Endothelial cell of umbilical vein (primary cell): Measurements from ENCODE around the gene CBLL1. TPM values are rescaled to one million over a fixed set of nuclear protein-coding genes. Genes with fewer than 3 reads are reported as not detected.

Source experiments
- BruUV-seq: library from RNA; stranded (reverse); fragments of 400-500 nt; replicated peaks from 2 replicates; lab custom pipeline; 2021; lab: Mats Ljungman, UMichigan
- CTCF ChIA-PET: fragments of 300-600, 350-600 bp; sonication (Branson Sonifier 250); formaldehyde crosslinking; loops from one replicate; lab custom pipeline; 2021; ENCODE audit warnings: antibody characterized with exemption, inconsistent platforms; lab: Charles Lee
- POLR2A ChIA-PET: fragments of 300-600, 350-600 bp; sonication (Branson Sonifier 250); formaldehyde crosslinking; loops from one replicate; lab custom pipeline; 2021; ENCODE audit warnings: antibody characterized with exemption, inconsistent platforms; lab: Charles Lee
- DNase-seq: peaks from one replicate; pipeline ENCODE4 v3.0.0-alpha.2; 2011; ENCODE audit warnings: low read depth, low spot score
- FAIRE-seq: peaks from 2 replicates; lab custom pipeline; 2011; peaks lifted over from hg19 to GRCh38; lab: Jason Lieb, UNC
- H2AFZ ChIP-seq: 2 replicates; pipeline ENCODE4 v1.6.0; 2012; ENCODE audit warnings: low read depth, low read length, control low read depth, inconsistent platforms
- H3K27ac ChIP-seq: 2 replicates; pipeline ENCODE4 v1.5.1; 2011; ENCODE audit warnings: low read depth, mild to moderate bottlenecking, control low read depth, low read length, moderate library complexity; ENCODE audit not compliant: insufficient read depth
- H3K27me3 ChIP-seq, 2 experiments: 2 replicates each; pipeline versions ENCODE4 v1.6.0 to v1.6.1; 2011; ENCODE audit warnings: low read length in 2 of 2, mixed read lengths in 1 of 2; ENCODE audit not compliant: control insufficient read depth in 2 of 2, insufficient read depth in 2 of 2
- H3K36me3 ChIP-seq, 2 experiments: 2 replicates in 1 of 2; 3 replicates in 1 of 2; pipeline ENCODE4 v1.5.1; 2011; ENCODE audit warnings: low read length in 2 of 2, mild to moderate bottlenecking in 1 of 2, moderate library complexity in 1 of 2; ENCODE audit not compliant: control insufficient read depth in 2 of 2, insufficient read depth in 2 of 2; ENCODE audit errors: extremely low read depth in 1 of 2
- H3K4me1 ChIP-seq: 3 replicates; pipeline ENCODE4 v1.5.1; 2011; ENCODE audit warnings: mild to moderate bottlenecking, low read length; ENCODE audit not compliant: control insufficient read depth, insufficient read depth; ENCODE audit errors: extremely low read depth
- H3K4me2 ChIP-seq: 2 replicates; pipeline ENCODE4 v1.6.1; 2011; ENCODE audit warnings: low read length, control low read depth, mixed read lengths; ENCODE audit not compliant: insufficient read depth
- H3K4me3 ChIP-seq, 3 experiments: fragments of 200-600 bp in 1 of 3; sonication (generic), shearing (Covaris generic) in 1 of 3; replicated peaks in 1 of 3; 2 replicates each; pipeline ENCODE4 v1.5.1; 2011 to 2016; ENCODE audit warnings: control low read depth in 3 of 3, low read length in 3 of 3, mild to moderate bottlenecking in 2 of 3, inconsistent platforms in 1 of 3, low read depth in 1 of 3, moderate library complexity in 1 of 3; ENCODE audit not compliant: insufficient read depth in 1 of 3
- H3K79me2 ChIP-seq: 2 replicates; pipeline ENCODE4 v1.6.0; 2012; ENCODE audit warnings: low read length, inconsistent platforms; ENCODE audit not compliant: control insufficient read depth, insufficient read depth
- H3K9ac ChIP-seq: replicated peaks from 2 replicates; pipeline ENCODE3; 2011; ENCODE audit warnings: low read length, control low read depth; ENCODE audit not compliant: insufficient read depth; ENCODE audit errors: extremely low read depth
- H3K9me1 ChIP-seq: replicated peaks from 3 replicates; pipeline ENCODE4 v1.6.0; 2011; ENCODE audit warnings: mild to moderate bottlenecking, low read length; ENCODE audit not compliant: control insufficient read depth, insufficient read depth; ENCODE audit errors: extremely low read depth
- H3K9me3 ChIP-seq: replicated peaks from 2 replicates; pipeline ENCODE4 v1.5.1; 2012; ENCODE audit warnings: low read length, inconsistent platforms; ENCODE audit not compliant: control insufficient read depth, insufficient read depth
- H4K20me1 ChIP-seq: replicated peaks from 2 replicates; pipeline ENCODE3; 2011; ENCODE audit warnings: mild to moderate bottlenecking, low read length; ENCODE audit not compliant: control insufficient read depth, insufficient read depth; ENCODE audit errors: extremely low read depth
- EZH2 ChIP-seq: IDR thresholded peaks from 2 replicates; pipeline ENCODE4 v1.6.1; 2012; ENCODE audit warnings: borderline replicate concordance, low read depth, mild to moderate bottlenecking, moderate library complexity, low read length, inconsistent platforms; ENCODE audit not compliant: severe bottlenecking
- FOS ChIP-seq: IDR thresholded peaks from 2 replicates; pipeline ENCODE4 v1.6.1; 2011; ENCODE audit warnings: mild to moderate bottlenecking, low read length, moderate library complexity, borderline replicate concordance; ENCODE audit not compliant: insufficient read depth
- GATA2 ChIP-seq: IDR thresholded peaks from 2 replicates; pipeline ENCODE4 v1.7.0; 2011; ENCODE audit warnings: low read depth, mild to moderate bottlenecking, moderate library complexity, mixed read lengths, low read length; ENCODE audit not compliant: insufficient read length, insufficient read depth
- JUN ChIP-seq: IDR thresholded peaks from 2 replicates; pipeline ENCODE4 v1.6.1; 2011; ENCODE audit warnings: borderline replicate concordance, low read depth; ENCODE audit not compliant: insufficient read length, insufficient read depth
- MYC ChIP-seq: IDR thresholded peaks from one replicate; pipeline ENCODE4 v1.6.1; 2011; ENCODE audit warnings: mild to moderate bottlenecking, low read depth, low read length
- POLR2A ChIP-seq: IDR thresholded peaks from 2 replicates; pipeline ENCODE4 v1.6.1; 2012; ENCODE audit warnings: low read depth, mild to moderate bottlenecking, control low read depth, low read length
- POLR2AphosphoS5 ChIP-seq: IDR thresholded peaks from 2 replicates; pipeline ENCODE4 v1.6.1; 2012; ENCODE audit warnings: low read depth, mild to moderate bottlenecking, control low read depth, low read length, moderate library complexity; ENCODE audit not compliant: insufficient read depth
- dilution Hi-C: fragments of 300-500 bp; cut with MboI; formaldehyde crosslinking; loops from one replicate; pipeline ENCODE4 v1.15.0; 2019; ENCODE audit warnings: low sequenced_read_pairs; ENCODE audit not compliant: extremely low pct_ligation_motif_present
- intact Hi-C: fragments of 100-400 bp; cut with micrococcal nuclease; formaldehyde crosslinking; loops from one replicate; pipeline ENCODE4 v1.10.0; 2022
- polyA plus RNA-seq, 4 experiments: library from polyadenylated mRNA; depleted of rRNA in 3 of 4; stranded (reverse) in 3 of 4; unstranded in 1 of 4; fragments of >200 nt; gene quantifications; 2 replicates each; pipeline versions ENCODE4 v1.2.1 to v1.2.3, GENCODE V29; 2011 to 2012; ENCODE audit warnings: missing spikeins in 1 of 4
- total RNA-seq: library from RNA; stranded (reverse); gene quantifications from 2 replicates; pipeline ENCODE4 v1.2.3, GENCODE V29; 2021
- TF ChIP-seq, protein P1 (sequence below): IDR thresholded peaks from 2 replicates; pipeline ENCODE4 v1.6.1; 2011; ENCODE audit not compliant: insufficient read depth, insufficient read length
- TF ChIP-seq, protein P2 (sequence below), 2 donors: IDR thresholded peaks; 1 replicate in 1 of 2; 2 replicates in 1 of 2; pipeline ENCODE4 v1.5.1; 2011; ENCODE audit warnings: low read length in 2 of 2, mild to moderate bottlenecking in 2 of 2, moderate library complexity in 2 of 2, control low read depth in 1 of 2, inconsistent platforms in 1 of 2, low read depth in 1 of 2; ENCODE audit not compliant: insufficient read depth in 1 of 2; ENCODE audit errors: extremely low read depth in 1 of 2

Gene CBLL1
- total and polyA plus RNA-seq, 2 donors (not counting 3 experiments of a cell fraction or from before 2014, with no cell fraction given), result 23.1 to 30.6 TPM

DNA sequence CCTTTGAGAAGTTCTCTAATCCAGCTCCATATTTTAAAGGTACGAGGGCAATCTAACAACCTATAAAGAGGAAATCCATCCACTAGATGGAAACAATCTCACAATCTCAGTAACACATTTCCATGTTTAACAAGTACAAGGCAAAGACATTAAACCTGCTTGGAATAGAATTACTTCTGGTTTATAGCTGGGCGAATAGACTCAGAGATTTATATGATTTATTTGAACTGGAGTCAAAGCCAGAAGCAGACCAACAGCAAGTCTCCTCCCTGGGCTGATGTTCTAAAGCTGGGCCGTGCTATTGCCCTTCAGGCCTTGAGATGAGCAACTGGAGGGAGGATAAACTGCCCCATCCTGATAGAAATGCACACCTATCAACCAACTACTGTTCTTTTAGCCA, 33.8 kb downstream of the CBLL1 start:
- dilution Hi-C loops, result no loop called here
- intact Hi-C loops, result no loop called here
- no peaks in the 10 kb centered on the region for H3K4me1 ChIP-seq
- no peaks in the 10 kb centered on the region for H3K9me3 ChIP-seq
- BruUV-seq, result no TSS peak
- FAIRE-seq (no peak), DNase-seq (no peak)
- TF ChIP-seq, protein P1, sequence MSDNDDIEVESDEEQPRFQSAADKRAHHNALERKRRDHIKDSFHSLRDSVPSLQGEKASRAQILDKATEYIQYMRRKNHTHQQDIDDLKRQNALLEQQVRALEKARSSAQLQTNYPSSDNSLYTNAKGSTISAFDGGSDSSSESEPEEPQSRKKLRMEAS, result no peak
- TF ChIP-seq JUN (no peak), POLR2AphosphoS5 (no peak), MYC (no peak), POLR2A (no peak), FOS (no peak), EZH2 (no peak), GATA2 (no peak)
- TF ChIP-seq, protein P2, sequence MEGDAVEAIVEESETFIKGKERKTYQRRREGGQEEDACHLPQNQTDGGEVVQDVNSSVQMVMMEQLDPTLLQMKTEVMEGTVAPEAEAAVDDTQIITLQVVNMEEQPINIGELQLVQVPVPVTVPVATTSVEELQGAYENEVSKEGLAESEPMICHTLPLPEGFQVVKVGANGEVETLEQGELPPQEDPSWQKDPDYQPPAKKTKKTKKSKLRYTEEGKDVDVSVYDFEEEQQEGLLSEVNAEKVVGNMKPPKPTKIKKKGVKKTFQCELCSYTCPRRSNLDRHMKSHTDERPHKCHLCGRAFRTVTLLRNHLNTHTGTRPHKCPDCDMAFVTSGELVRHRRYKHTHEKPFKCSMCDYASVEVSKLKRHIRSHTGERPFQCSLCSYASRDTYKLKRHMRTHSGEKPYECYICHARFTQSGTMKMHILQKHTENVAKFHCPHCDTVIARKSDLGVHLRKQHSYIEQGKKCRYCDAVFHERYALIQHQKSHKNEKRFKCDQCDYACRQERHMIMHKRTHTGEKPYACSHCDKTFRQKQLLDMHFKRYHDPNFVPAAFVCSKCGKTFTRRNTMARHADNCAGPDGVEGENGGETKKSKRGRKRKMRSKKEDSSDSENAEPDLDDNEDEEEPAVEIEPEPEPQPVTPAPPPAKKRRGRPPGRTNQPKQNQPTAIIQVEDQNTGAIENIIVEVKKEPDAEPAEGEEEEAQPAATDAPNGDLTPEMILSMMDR (IDR thresholded peaks at IDR 0.05; ENCODE audit: extremely low read depth in 1 of 2, insufficient read depth in 1 of 2, low read depth in 1 of 2, low read length in 2 of 2), result no peak
- CTCF ChIA-PET, result interaction anchor here (2.5 kb wide), 1 partner anchor 97 kb away, joined by 8 read pairs; no protein-coding TSS in a partner anchor
- no peaks in the 10 kb centered on the region for H3K79me2 ChIP-seq
- H3K36me3 ChIP-seq, result no peaks in the 10 kb centered on the region
- H3K4me2 ChIP-seq, result no peak overlapping the region
- H2AFZ ChIP-seq, result no peak overlapping the region
- no peak overlapping the region for H3K9ac ChIP-seq
- H3K27ac ChIP-seq, result no peak overlapping the region
- POLR2A ChIA-PET, result no interaction called here
- H3K9me1 ChIP-seq, result no peaks in the 10 kb centered on the region
- H4K20me1 ChIP-seq, result no peaks in the 10 kb centered on the region
- H3K4me3 ChIP-seq, result no peak overlapping the region
- peaks cover 0 to 13% of the 10 kb centered on the region in 2 experiments for H3K27me3 ChIP-seq
